ENCODE results near the gene FOSB. TPM values are rescaled to one million over a fixed set of nuclear protein-coding genes. Genes with fewer than 3 reads are reported as not detected.
A peak's percentile ranks its signal among the peaks of the same experiment; 100 is the strongest.

FOSB gene
- total and polyA plus RNA-seq, 9 of the 15 experiments (the other 6 are each of a cell fraction or from before 2014, with no cell fraction given) = 0.11 to 2.7 (median 0.73) TPM

- TF ChIP-seq SETDB1 (IDR thresholded peaks at IDR 0.05; ENCODE audit: low read length) (no peak), TAF15 (IDR thresholded peaks at IDR 0.05; ENCODE audit: low read depth, low read length) (no peak), ZNF589 (CRISPR knock-in tag; IDR thresholded peaks at IDR 0.05; ENCODE audit: low read depth) (peak; percentile 87), ZNF24 (IDR thresholded peaks at IDR 0.05) (no peak), PHB2 (IDR thresholded peaks at IDR 0.05; ENCODE audit: low read depth) (no peak), SMC3 (conservative IDR thresholded peaks at IDR 0.05; ENCODE audit: insufficient read depth, low read depth, low read length) (no peak), HNRNPK (IDR thresholded peaks at IDR 0.05; ENCODE audit: low read depth, low read length, poor library complexity, severe bottlenecking) (no peak), ZMIZ1 (IDR thresholded peaks at IDR 0.05; ENCODE audit: low read depth in 2 of 2, low read length in 2 of 2) (no peak), HBP1 (CRISPR knock-in tag; IDR thresholded peaks at IDR 0.05) (0 out of 2 replicates have a peak, but pooled peaks have one; percentile 31), ZFP30 (CRISPR knock-in tag; IDR thresholded peaks at IDR 0.05; ENCODE audit: borderline replicate concordance) (no peak), ZKSCAN1 (IDR thresholded peaks at IDR 0.05; ENCODE audit: low read depth, low read length) (no peak), SREBF1 (IDR thresholded peaks at IDR 0.05; ENCODE audit: borderline replicate concordance, low read depth, low read length) (no peak), DLX4 (CRISPR knock-in tag; IDR thresholded peaks at IDR 0.05) (no peak), HDAC3 (IDR thresholded peaks at IDR 0.05; ENCODE audit: borderline replicate concordance, partially characterized antibody) (no peak)
- TF ChIP-seq, protein P1, sequence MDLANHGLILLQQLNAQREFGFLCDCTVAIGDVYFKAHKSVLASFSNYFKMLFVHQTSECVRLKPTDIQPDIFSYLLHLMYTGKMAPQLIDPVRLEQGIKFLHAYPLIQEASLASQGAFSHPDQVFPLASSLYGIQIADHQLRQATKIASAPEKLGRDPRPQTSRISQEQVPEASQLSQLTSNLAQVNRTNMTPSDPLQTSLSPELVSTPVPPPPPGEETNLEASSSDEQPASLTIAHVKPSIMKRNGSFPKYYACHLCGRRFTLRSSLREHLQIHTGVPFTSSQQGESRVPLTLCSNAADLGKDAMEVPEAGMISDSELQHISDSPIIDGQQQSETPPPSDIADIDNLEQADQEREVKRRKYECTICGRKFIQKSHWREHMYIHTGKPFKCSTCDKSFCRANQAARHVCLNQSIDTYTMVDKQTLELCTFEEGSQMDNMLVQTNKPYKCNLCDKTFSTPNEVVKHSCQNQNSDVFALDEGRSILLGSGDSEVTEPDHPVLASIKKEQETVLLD (IDR thresholded peaks at IDR 0.05) = peak; percentile 71; the same call in 1 of the 2 replicates
- TF ChIP-seq, protein P2, sequence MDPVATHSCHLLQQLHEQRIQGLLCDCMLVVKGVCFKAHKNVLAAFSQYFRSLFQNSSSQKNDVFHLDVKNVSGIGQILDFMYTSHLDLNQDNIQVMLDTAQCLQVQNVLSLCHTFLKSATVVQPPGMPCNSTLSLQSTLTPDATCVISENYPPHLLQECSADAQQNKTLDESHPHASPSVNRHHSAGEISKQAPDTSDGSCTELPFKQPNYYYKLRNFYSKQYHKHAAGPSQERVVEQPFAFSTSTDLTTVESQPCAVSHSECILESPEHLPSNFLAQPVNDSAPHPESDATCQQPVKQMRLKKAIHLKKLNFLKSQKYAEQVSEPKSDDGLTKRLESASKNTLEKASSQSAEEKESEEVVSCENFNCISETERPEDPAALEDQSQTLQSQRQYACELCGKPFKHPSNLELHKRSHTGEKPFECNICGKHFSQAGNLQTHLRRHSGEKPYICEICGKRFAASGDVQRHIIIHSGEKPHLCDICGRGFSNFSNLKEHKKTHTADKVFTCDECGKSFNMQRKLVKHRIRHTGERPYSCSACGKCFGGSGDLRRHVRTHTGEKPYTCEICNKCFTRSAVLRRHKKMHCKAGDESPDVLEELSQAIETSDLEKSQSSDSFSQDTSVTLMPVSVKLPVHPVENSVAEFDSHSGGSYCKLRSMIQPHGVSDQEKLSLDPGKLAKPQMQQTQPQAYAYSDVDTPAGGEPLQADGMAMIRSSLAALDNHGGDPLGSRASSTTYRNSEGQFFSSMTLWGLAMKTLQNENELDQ (CRISPR knock-in tag; IDR thresholded peaks at IDR 0.05; ENCODE audit: borderline replicate concordance) = no peak
Observed at GRCh38 chr19:45467456-45468158, at the start of gene FOSB (continued).
